Stomach smooth muscle (tissue), 2 donors: ENCODE data around the gene SLC24A4.

ENCODE experiments used
- H3K27ac ChIP-seq: one replicate; pipeline ENCODE4 v1.7.0; 2013; ENCODE audit warnings: mild to moderate bottlenecking, low read length, inconsistent platforms
- H3K27me3 ChIP-seq, 2 donors: one replicate each; pipeline ENCODE4 v1.7.0; 2013; ENCODE audit warnings: low read length in 2 of 2; ENCODE audit not compliant: insufficient read depth in 2 of 2, control insufficient read depth in 1 of 2
- H3K36me3 ChIP-seq, 2 donors: one replicate each; pipeline ENCODE4 v1.7.0; 2013; ENCODE audit warnings: low read length in 2 of 2; ENCODE audit not compliant: control insufficient read depth in 2 of 2, insufficient read depth in 2 of 2
- H3K4me1 ChIP-seq: one replicate; pipeline ENCODE4 v1.7.0; 2013; ENCODE audit warnings: low read length; ENCODE audit not compliant: control insufficient read depth, insufficient read depth
- H3K4me3 ChIP-seq, 2 donors: one replicate each; pipeline ENCODE4 v1.7.0; 2013; ENCODE audit warnings: low read length in 2 of 2
- H3K9ac ChIP-seq, 2 donors: one replicate each; pipeline ENCODE4 v1.7.0; 2013; ENCODE audit warnings: low read length in 2 of 2, mild to moderate bottlenecking in 1 of 2
- H3K9me3 ChIP-seq, 2 donors: one replicate each; pipeline ENCODE4 v1.7.0; 2013; ENCODE audit warnings: low read length in 2 of 2; ENCODE audit not compliant: control insufficient read depth in 2 of 2
- donor health status: healthy.
- donor health status: Pancreatic carcinoma.

Gene SLC24A4

GRCh38 chr14:92475451-92476187 is 152.7 kb downstream of the SLC24A4 start:
- Histone ChIP-seq H3K27ac (no peak overlapping the region), H3K27me3 (no peaks in the 10 kb centered on the region), H3K9me3 (no peaks in the 10 kb centered on the region), H3K36me3 (no peaks in the 10 kb centered on the region), H3K9ac (no peak overlapping the region), H3K4me3 (no peak overlapping the region), H3K4me1 (no peaks in the 10 kb centered on the region)

DNA sequence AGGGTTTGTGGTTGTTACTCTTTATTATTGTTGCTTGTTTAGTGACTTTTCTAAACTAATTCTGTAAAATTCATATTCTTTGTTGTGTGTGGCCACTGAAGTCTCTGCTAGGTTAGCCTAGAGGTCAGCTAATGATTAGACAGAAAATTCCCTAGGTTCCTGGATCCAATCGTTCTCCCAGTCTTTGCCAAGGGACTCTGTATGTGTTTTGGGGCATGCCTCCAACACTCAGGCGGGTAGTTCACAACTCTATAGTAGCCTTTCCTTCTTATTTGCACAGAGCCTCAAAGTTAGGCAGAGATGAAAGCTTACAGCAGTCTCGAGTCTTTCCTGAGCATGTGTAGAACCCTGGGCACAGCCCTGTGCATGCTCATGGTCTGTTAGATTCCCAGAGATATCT is 157.9 kb downstream of the SLC24A4 start:
- Histone ChIP-seq H3K36me3 (no peaks in the 10 kb centered on the region), H3K4me3 (no peak overlapping the region), H3K4me1 (no peaks in the 10 kb centered on the region), H3K27ac (no peak overlapping the region), H3K9me3 (no peaks in the 10 kb centered on the region), H3K27me3 (no peaks in the 10 kb centered on the region), H3K9ac (no peak overlapping the region)

DNA sequence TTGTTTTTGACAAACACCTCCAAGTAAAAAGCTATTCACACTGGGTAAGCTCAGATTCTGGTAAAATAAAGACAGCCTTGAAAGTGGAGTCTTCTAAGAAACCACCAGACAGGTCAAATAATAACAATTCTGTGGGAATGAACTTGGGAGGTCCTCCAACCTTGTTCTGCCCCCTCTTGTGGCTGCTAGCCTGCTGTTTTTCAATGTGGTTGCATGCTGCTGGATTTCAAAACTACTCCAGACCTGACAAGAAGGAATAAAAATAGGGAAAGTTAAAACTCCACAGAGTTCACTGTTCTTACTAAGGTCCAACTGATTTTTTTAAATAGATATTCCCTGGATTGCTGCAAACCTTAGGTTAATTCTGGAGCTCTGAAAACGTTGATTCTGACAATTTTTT is 158.4 kb downstream of the SLC24A4 start:
- Histone ChIP-seq H3K9me3 (no peaks in the 10 kb centered on the region), H3K27me3 (no peaks in the 10 kb centered on the region), H3K36me3 (no peaks in the 10 kb centered on the region), H3K27ac (no peak overlapping the region), H3K4me1 (peaks cover under 1% of the 10 kb centered on the region), H3K9ac (no peak overlapping the region), H3K4me3 (no peak overlapping the region)

GRCh38 chr14:92481811-92482555 is 159.0 kb downstream of the SLC24A4 start:
- Histone ChIP-seq H3K36me3 (no peaks in the 10 kb centered on the region), H3K4me3 (no peak overlapping the region), H3K9ac (no peak overlapping the region), H3K9me3 (no peaks in the 10 kb centered on the region), H3K4me1 (peaks cover 6% of the 10 kb centered on the region), H3K27ac (no peak overlapping the region), H3K27me3 (no peaks in the 10 kb centered on the region)

DNA sequence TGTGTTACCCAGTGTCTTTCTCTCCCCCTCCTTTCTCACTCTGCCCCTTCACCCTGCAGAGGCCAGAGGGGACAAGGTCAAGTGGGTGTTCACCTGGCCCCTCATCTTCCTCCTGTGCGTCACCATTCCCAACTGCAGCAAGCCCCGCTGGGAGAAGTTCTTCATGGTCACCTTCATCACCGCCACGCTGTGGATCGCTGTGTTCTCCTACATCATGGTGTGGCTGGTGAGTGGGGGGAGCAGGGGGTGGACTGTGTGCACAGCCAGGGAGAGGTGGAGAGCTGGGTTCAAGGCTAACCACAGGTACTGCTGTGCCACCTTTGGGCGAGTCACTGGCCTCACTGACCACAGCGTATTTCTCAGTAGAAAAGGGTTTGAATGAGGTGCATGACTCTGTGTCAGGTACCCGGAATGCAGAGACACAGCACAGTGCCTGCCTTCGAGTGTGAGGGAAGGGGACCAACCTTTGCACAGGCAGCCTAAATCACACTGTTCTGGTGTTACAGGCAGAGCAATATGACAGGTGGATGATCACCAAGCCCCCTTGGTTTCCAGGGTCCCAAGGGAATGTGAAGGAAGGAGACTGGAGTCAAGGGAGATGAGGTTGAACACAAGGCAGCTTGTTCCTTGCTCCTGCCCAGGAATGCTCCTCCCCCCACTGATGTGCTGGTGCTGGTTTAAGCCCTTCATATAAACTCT is 159.8 kb downstream of the SLC24A4 start:
- H3K27me3 ChIP-seq: no peaks in the 10 kb centered on the region
- H3K27ac ChIP-seq: no peak overlapping the region

DNA sequence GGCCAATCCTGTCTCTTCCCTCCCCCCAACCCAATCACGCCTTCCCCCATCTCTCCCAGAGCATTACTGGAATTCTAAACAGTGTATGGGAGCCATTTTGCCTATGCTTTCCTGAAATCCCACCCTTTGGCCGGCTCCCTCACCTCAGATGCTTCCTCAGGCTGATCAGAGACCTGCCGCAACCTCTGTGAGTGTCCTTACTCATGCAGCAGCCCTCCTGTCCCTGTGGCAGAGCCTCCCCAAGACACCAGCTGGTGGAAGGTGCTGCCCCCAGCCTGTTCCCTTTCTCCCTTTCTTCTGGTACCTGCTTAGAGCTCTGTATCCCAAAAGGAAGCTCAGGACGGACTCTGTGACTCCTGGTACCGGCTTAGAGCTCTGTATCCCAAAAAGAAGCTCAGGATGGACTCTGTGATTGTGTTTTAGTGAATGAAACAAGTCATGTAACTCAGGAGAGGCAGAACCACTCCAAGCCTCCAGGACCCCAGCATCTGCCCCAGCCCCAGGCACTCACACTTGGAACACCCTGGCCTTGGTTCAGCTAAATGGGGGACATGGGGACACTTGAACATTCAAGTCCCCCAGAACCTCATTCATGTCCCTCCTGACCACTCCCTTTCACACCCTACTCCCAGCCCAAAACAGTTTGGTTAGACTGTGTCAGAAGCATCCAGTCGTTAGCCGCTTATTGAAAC is 161.3 kb downstream of the SLC24A4 start:
- Histone ChIP-seq H3K9me3 (no peaks in the 10 kb centered on the region), H3K4me1 (peaks cover 14% of the 10 kb centered on the region), H3K4me3 (no peak overlapping the region), H3K9ac (no peak overlapping the region), H3K27ac (no peak overlapping the region), H3K27me3 (no peaks in the 10 kb centered on the region), H3K36me3 (no peaks in the 10 kb centered on the region)

More for the DNA sequence above, 159.8 kb downstream of the SLC24A4 start:
- Histone ChIP-seq H3K9me3 (no peaks in the 10 kb centered on the region), H3K4me3 (no peak overlapping the region), H3K4me1 (peaks cover 14% of the 10 kb centered on the region), H3K9ac (no peak overlapping the region), H3K36me3 (no peaks in the 10 kb centered on the region)

DNA sequence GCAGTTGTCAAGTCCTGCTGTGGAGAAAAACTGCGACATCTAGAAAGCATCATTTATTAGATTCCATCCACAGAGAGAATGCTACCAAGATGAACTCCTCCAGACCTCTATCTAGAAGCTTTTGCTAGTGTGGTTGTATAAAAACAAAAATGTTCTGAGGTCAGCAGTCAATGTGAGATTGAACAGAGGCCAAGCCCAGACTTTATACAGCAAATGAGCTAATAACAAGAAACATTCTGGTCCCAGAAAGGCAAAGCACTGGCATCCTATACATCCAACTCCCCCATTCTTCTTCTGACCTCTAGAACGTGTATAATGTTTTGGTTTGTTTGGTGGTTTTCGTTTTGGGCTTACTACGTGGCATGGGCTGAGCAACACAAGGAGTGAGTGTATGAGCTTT is 163.9 kb downstream of the SLC24A4 start:
- Histone ChIP-seq H3K27ac (peak overlapping the region; percentile 31), H3K27me3 (no peaks in the 10 kb centered on the region), H3K4me1 (peaks cover 14% of the 10 kb centered on the region), H3K9ac (no peak overlapping the region), H3K4me3 (no peak overlapping the region), H3K9me3 (no peaks in the 10 kb centered on the region), H3K36me3 (no peaks in the 10 kb centered on the region)

- no peak overlapping the region for H3K9ac ChIP-seq
- no peaks in the 10 kb centered on the region for H3K27me3 ChIP-seq
- H3K36me3 ChIP-seq: no peaks in the 10 kb centered on the region
- no peaks in the 10 kb centered on the region for H3K9me3 ChIP-seq
- no peak overlapping the region for H3K27ac ChIP-seq
- H3K4me3 ChIP-seq: no peak overlapping the region
- H3K4me1 ChIP-seq: peaks cover 14% of the 10 kb centered on the region
These were observed 164.7 kb downstream of the SLC24A4 start for GRCh38 chr14:92487513-92488133.

GRCh38 chr14:92489394-92490238 is 166.7 kb downstream of the SLC24A4 start:
- Histone ChIP-seq H3K36me3 (no peaks in the 10 kb centered on the region), H3K4me1 (peaks cover 14% of the 10 kb centered on the region), H3K27ac (no peak overlapping the region), H3K9me3 (no peaks in the 10 kb centered on the region), H3K4me3 (no peak overlapping the region), H3K27me3 (no peaks in the 10 kb centered on the region), H3K9ac (no peak overlapping the region)
